ENCODE results near the gene LHPP.
A peak's percentile ranks its signal among the peaks of the same experiment; 100 is the strongest.

Gene LHPP

DNA sequence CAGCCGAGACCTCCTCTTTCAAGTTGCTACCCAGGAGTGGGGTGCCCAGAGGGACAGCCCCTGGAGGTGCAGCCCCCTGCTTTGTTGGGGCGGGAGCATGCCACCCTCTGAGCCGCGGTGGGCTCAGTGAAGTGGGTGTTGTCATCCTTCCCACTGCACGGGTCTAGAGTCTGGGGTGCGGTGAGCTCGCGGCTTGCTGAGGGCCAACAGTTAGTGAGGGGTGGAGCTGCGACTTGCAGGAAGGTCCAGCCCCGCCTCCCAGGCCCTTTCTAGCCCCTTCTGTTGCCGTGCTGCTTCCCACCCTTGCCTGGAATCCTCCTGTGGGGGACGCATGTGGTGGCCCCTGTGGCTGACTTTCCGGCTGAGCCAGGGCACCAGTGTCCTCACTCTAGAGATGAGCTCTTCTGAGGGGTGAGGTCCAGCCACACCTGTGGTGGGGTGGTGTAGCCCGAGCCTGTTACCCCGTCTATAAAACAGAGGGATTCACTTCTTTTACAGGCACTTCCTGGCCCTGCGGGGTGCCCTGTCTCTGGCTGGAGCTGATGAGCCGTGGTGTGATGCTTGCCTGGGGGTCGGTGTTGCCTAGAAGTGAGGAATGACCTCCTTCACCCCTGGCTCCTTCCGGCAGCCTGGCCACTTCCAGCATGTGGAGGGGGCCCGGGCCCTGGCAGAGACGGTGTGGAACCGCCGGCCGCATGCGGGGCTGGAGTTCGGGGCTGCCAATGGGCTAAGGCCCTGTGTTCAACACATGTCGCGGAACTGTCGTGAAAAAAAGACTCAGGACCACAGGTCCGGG, 154.6 kb downstream of the LHPP start:
- DNase-seq (ENCODE audit: low read depth in 1 of 2, low spot score in 1 of 2), result no peak
- H3K27me3 ChIP-seq (ENCODE audit: insufficient read depth, poor library complexity, severe bottlenecking), result no peaks in the 10 kb centered on the region
- no peak overlapping the region for H3K4me3 ChIP-seq (replicated peaks; ENCODE audit: insufficient read depth, low read length)
- H3K27ac ChIP-seq (replicated peaks), result no peak overlapping the region
- no peak for TF ChIP-seq POLR2AphosphoS5 (IDR thresholded peaks at IDR 0.05; ENCODE audit: low read depth)
- TF ChIP-seq, protein P1, sequence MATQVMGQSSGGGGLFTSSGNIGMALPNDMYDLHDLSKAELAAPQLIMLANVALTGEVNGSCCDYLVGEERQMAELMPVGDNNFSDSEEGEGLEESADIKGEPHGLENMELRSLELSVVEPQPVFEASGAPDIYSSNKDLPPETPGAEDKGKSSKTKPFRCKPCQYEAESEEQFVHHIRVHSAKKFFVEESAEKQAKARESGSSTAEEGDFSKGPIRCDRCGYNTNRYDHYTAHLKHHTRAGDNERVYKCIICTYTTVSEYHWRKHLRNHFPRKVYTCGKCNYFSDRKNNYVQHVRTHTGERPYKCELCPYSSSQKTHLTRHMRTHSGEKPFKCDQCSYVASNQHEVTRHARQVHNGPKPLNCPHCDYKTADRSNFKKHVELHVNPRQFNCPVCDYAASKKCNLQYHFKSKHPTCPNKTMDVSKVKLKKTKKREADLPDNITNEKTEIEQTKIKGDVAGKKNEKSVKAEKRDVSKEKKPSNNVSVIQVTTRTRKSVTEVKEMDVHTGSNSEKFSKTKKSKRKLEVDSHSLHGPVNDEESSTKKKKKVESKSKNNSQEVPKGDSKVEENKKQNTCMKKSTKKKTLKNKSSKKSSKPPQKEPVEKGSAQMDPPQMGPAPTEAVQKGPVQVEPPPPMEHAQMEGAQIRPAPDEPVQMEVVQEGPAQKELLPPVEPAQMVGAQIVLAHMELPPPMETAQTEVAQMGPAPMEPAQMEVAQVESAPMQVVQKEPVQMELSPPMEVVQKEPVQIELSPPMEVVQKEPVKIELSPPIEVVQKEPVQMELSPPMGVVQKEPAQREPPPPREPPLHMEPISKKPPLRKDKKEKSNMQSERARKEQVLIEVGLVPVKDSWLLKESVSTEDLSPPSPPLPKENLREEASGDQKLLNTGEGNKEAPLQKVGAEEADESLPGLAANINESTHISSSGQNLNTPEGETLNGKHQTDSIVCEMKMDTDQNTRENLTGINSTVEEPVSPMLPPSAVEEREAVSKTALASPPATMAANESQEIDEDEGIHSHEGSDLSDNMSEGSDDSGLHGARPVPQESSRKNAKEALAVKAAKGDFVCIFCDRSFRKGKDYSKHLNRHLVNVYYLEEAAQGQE (IDR thresholded peaks at IDR 0.05; ENCODE audit: insufficient replicate concordance, low read depth), result no peak
- TF ChIP-seq CTCF (IDR thresholded peaks at IDR 0.05; ENCODE audit: insufficient read depth, low read length), result no peak
- TF ChIP-seq GABPA (IDR thresholded peaks at IDR 0.05; ENCODE audit: low read depth), result no peak
- no peak for TF ChIP-seq SPI1 (IDR thresholded peaks at IDR 0.05; ENCODE audit: borderline replicate concordance, low read depth)

DNA sequence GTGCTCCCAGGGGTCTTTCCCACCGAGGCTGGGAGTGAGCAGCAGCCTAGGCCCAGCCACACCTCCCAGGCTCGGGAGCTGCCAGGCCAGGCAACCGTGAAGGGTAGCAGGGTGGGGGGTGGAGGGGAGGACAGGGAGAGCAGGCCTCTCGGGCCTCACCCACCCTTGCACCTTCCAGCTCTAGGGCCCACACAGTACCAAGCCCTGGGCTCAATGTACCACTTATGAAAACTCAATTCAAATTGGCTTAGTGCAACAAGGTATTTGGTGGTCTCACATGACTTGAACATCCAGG, 155.2 kb downstream of the LHPP start:
- TF ChIP-seq CTCF (IDR thresholded peaks at IDR 0.05; ENCODE audit: insufficient read depth, low read length) (no peak), POLR2AphosphoS5 (IDR thresholded peaks at IDR 0.05; ENCODE audit: low read depth) (no peak), GABPA (IDR thresholded peaks at IDR 0.05; ENCODE audit: low read depth) (no peak), SPI1 (IDR thresholded peaks at IDR 0.05; ENCODE audit: borderline replicate concordance, low read depth) (no peak)
- TF ChIP-seq, protein P1 (IDR thresholded peaks at IDR 0.05; ENCODE audit: insufficient replicate concordance, low read depth), result no peak
- no peak overlapping the region for H3K27ac ChIP-seq (replicated peaks)
- no peak overlapping the region for H3K4me3 ChIP-seq (replicated peaks; ENCODE audit: insufficient read depth, low read length)
- no peak for DNase-seq (ENCODE audit: low read depth in 1 of 2, low spot score in 1 of 2)
- no peaks in the 10 kb centered on the region for H3K27me3 ChIP-seq (ENCODE audit: insufficient read depth, poor library complexity, severe bottlenecking)

DNA sequence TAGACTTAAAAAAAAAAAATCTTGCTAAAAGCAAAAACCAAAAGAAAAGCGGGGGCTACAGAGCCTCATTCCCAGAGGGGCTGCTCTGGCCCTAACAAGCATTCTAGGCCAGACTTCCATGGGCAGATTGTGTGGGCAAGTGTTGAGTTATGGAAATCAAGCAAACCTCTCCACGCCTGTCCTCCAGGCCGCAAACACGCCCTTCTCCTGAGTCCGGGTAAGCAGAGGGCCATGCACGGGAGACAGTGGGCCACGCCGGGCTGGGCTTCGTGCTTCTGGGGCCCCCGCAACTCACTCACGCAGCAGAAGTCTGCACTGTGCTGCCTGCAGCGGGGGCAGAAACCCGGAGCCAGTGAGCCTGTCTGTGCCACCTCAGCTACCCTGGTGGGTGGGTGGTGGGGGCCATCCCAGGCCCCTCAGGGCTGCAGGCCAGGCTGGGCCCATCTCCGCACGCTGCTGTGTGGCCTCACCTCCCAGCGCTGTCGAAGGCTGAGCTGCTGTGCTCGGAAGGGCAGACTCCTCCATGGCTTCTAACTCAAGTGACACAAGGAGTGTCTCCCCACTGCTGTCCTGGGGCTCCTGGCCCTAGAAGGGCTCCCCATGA, 156.9 kb downstream of the LHPP start:
- Histone ChIP-seq H3K4me3 (replicated peaks; ENCODE audit: insufficient read depth, low read length) (no peak overlapping the region), H3K27ac (replicated peaks) (peak overlapping the region; percentile 35), H3K27me3 (ENCODE audit: insufficient read depth, poor library complexity, severe bottlenecking) (no peaks in the 10 kb centered on the region)
- DNase-seq (ENCODE audit: low read depth in 1 of 2, low spot score in 1 of 2), result no peak
- TF ChIP-seq CTCF (IDR thresholded peaks at IDR 0.05; ENCODE audit: insufficient read depth, low read length), result no peak
- TF ChIP-seq POLR2AphosphoS5 (IDR thresholded peaks at IDR 0.05; ENCODE audit: low read depth), result no peak
- TF ChIP-seq GABPA (IDR thresholded peaks at IDR 0.05; ENCODE audit: low read depth), result no peak
- no peak for TF ChIP-seq SPI1 (IDR thresholded peaks at IDR 0.05; ENCODE audit: borderline replicate concordance, low read depth)
- TF ChIP-seq, protein P1 (IDR thresholded peaks at IDR 0.05; ENCODE audit: insufficient replicate concordance, low read depth), result no peak
